Fibroblast of the aortic adventitia (primary cell): Measurements from ENCODE around the gene PRKCH. TPM values are rescaled to one million over a fixed set of nuclear protein-coding genes. Genes with fewer than 3 reads are reported as not detected.

Experiments used
- DNase-seq: peaks from one replicate; pipeline ENCODE4 v3.0.0-alpha.2; 2010; ENCODE audit warnings: low read depth
- H3K4me3 ChIP-seq: 2 replicates; pipeline ENCODE4 v1.5.1; 2011; ENCODE audit warnings: low read depth, mild to moderate bottlenecking, control low read depth, low read length, moderate library complexity
- total RNA-seq: library from RNA; depleted of rRNA; stranded (reverse); fragments of >200 nt; gene quantifications from 2 replicates; pipeline ENCODE4 v1.2.3, GENCODE V29; 2012; ENCODE audit warnings: low replicate concordance
- TF ChIP-seq, protein P1 (sequence below): IDR thresholded peaks from 2 replicates; pipeline ENCODE4 v1.5.1; 2011; ENCODE audit warnings: mild to moderate bottlenecking, low read length, control low read depth, inconsistent platforms; ENCODE audit not compliant: insufficient read depth

PRKCH gene
- total RNA-seq, 1 donor, result 4.2 TPM

DNA sequence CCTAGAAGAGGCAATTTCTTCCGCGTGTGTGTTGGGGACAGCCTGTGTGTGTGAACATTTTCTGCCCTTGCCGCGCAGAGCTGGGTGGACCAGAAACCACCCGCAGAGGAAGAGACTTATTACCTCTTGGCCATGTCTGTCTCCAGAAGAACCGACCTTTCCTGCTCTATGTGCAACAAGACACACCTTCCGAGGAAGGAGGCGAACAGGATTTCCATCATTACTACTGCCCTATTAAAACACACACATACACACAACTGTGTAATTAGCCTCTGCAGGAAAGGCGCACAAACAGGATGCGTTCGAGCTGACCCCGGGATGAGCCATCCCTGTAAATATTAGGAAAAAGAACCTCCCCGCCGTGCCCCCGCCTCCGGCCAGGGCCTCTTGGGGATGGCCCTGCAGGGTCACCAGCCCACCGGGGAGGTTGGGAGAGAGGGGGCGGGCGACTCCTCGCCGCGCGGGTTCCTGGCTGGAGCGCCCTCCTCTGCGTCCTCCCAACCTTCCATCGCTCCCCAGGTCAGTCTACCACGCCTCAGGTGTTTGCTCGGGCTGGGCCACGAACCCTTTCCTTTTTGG is 484 bp upstream of the PRKCH start:
- DNase-seq, result no peak
- H3K4me3 ChIP-seq, result peak overlapping the region; percentile 57
- TF ChIP-seq, protein P1, sequence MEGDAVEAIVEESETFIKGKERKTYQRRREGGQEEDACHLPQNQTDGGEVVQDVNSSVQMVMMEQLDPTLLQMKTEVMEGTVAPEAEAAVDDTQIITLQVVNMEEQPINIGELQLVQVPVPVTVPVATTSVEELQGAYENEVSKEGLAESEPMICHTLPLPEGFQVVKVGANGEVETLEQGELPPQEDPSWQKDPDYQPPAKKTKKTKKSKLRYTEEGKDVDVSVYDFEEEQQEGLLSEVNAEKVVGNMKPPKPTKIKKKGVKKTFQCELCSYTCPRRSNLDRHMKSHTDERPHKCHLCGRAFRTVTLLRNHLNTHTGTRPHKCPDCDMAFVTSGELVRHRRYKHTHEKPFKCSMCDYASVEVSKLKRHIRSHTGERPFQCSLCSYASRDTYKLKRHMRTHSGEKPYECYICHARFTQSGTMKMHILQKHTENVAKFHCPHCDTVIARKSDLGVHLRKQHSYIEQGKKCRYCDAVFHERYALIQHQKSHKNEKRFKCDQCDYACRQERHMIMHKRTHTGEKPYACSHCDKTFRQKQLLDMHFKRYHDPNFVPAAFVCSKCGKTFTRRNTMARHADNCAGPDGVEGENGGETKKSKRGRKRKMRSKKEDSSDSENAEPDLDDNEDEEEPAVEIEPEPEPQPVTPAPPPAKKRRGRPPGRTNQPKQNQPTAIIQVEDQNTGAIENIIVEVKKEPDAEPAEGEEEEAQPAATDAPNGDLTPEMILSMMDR, result no peak

DNA sequence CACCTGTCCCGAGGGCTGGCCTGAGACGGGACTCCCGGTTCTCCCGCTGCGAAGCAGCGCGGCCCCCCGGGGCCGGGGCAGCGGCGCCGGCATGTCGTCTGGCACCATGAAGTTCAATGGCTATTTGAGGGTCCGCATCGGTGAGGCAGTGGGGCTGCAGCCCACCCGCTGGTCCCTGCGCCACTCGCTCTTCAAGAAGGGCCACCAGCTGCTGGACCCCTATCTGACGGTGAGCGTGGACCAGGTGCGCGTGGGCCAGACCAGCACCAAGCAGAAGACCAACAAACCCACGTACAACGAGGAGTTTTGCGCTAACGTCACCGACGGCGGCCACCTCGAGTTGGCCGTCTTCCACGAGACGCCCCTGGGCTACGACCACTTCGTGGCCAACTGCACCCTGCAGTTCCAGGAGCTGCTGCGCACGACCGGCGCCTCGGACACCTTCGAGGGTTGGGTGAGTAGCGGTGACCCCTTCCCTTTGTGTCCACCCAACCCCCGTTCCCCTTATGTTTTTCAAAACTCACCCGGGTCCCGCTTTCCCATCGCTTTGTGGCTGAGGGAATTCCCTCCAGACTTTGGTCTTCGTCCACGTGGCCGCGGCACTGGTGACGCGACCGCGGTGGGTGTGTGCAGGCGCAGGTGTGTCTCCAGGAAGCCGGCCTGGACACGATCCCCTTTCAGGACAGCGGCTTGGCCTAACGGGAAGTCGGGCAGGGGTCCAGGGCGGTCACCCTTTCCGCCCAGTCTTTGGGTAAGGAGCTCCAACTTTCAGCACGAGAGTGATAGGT is 826 bp downstream of the PRKCH start:
- TF ChIP-seq, protein P1, result no peak
- DNase-seq, result no peak
- H3K4me3 ChIP-seq, result peak overlapping the region; percentile 57

DNA sequence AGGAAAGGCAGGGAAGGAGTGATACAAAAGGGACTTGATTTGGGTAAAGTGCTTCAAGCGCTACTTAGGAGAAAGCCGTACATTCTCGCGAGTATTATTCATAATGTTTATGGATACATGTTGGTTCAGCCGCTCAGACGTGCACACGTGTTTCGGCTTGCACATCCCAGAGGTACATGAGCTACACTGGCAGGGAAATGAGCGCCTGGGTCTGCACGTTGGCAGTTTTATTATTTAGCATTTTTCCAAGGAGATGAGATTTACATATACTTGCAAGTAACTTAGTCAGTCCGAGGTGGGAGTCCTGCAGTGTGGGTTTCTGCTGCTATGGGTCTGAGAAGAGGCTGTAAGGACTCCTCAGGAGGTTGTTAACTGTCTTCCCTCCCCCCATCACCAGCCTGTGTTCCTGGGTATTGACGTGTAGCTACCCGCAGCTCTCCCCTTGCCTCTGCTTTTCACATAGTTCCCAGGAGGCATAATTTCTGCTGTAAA is 1.5 kb downstream of the PRKCH start:
- DNase-seq, result no peak
- TF ChIP-seq, protein P1, result no peak
- no peak overlapping the region for H3K4me3 ChIP-seq

DNA sequence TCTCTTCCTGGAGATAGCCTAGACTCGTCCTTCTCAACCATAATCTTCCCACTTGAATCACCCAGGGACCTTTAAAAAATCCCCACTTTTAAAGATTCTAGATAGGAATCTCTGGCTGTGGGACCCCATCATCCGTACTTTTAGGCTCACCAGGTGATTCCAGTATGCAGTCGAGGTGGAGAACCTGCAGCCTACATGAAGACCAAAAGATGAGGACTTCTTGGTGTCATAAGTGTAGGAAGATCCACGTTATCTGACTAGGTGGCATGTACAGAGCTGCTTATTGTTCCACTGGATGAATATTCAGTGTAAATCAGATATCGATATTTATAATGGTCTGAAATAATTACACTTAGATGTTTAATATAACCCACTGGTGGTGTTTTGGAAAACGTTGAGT is 2.6 kb downstream of the PRKCH start:
- no peak overlapping the region for H3K4me3 ChIP-seq
- TF ChIP-seq, protein P1, result no peak
- no peak for DNase-seq

DNA sequence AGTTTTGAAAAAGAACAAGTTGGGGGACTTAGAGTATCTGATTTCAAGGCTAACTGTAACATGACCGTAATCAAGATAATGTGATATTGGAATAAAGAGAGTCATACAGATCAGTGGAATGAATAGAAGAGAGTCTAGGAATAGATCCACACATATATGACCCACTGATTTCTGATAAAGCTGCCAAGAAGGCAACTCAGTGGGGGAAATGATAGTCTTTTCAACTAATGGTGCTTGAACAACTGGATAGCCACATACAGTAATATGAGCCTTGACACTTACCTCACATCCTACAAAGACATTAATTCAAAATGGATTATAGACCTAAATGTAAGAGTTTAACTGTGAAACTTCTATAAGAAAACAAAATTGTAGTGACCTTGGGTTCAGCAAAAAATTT is 3.8 kb downstream of the PRKCH start:
- H3K4me3 ChIP-seq, result no peak overlapping the region
- TF ChIP-seq, protein P1, result no peak
- DNase-seq, result no peak

DNA sequence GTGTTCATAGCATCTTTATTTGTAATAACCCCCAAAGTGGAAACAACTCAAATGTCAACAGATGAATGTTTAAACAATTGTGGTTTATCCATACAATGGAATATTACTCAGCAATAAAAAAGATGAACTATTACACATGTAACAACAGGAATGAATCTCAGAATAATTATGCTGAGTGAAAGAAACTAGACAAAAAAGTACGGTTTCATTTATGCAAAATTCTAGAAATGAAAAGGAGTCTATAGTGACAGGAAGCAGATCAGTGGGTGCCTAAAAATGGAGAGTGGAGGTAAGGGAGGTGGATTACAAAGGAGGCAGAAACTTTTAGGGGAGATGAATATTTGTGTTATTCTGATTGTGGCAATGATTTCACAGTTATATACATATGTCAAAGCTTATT is 4.8 kb downstream of the PRKCH start:
- no peak overlapping the region for H3K4me3 ChIP-seq
- DNase-seq, result no peak
- TF ChIP-seq, protein P1, result no peak
